Suprapubic skin (tissue), 4 donors: ENCODE data around the gene RBM47. TPM values are rescaled to one million over a fixed set of nuclear protein-coding genes. Genes with fewer than 3 reads are reported as not detected.

Experiments used
- DNase-seq, 2 donors: peaks; one replicate each; pipeline ENCODE4 v3.0.0-alpha.2; 2019; ENCODE audit warnings: low spot score in 2 of 2
- H3K27ac ChIP-seq: fragments of 200-600 bp; sonication (generic); one replicate; pipeline ENCODE4 v1.5.1; 2019
- H3K27me3 ChIP-seq: fragments of 200-600 bp; sonication (generic); one replicate; pipeline ENCODE4 v1.5.1; 2019
- H3K36me3 ChIP-seq: fragments of 200-600 bp; sonication (generic); one replicate; pipeline ENCODE4 v1.5.1; 2019
- H3K4me1 ChIP-seq: fragments of 200-600 bp; sonication (generic); one replicate; pipeline ENCODE4 v1.5.1; 2019
- H3K4me3 ChIP-seq: fragments of 200-600 bp; sonication (generic); one replicate; pipeline ENCODE4 v1.5.1; 2019; ENCODE audit warnings: mild to moderate bottlenecking
- H3K9me3 ChIP-seq: fragments of 200-600 bp; sonication (generic); one replicate; pipeline ENCODE4 v1.5.1; 2019
- CTCF ChIP-seq, 2 donors: fragments of 200-600 bp in 1 of 2; fragments of 450-650 bp in 1 of 2; sonication (generic) in 1 of 2; IDR thresholded peaks; one replicate each; pipeline ENCODE4 v1.5.1; 2016 to 2019; ENCODE audit warnings: antibody characterized with exemption in 2 of 2, mild to moderate bottlenecking in 1 of 2, moderate library complexity in 1 of 2
- EP300 ChIP-seq: sonication (generic); formaldehyde crosslinking; IDR thresholded peaks from one replicate; pipeline ENCODE4 v1.6.1; 2017; ENCODE audit warnings: antibody characterized with exemption
- POLR2A ChIP-seq, 2 donors: fragments of 450-650 bp; IDR thresholded peaks; one replicate each; pipeline ENCODE4 v1.6.1; 2017; ENCODE audit warnings: antibody characterized with exemption in 2 of 2, mild to moderate bottlenecking in 2 of 2, moderate library complexity in 2 of 2
- POLR2AphosphoS5 ChIP-seq, 3 donors: sonication (generic); formaldehyde crosslinking; IDR thresholded peaks; one replicate each; pipeline ENCODE4 v1.6.1; 2017; ENCODE audit warnings: antibody characterized with exemption in 3 of 3
- WGBS: methylation state at CpG from one replicate; pipeline ENCODE4 v1.1.5; 2018; 5-methylcytosine and 5-hydroxymethylcytosine counted together
- total RNA-seq, 4 donors: library from RNA; depleted of rRNA; stranded (reverse); fragments of >200 nt; gene quantifications; one replicate each; pipeline ENCODE4 v1.1.0, GENCODE V29; 2016

Gene RBM47
- total RNA-seq, 4 donors from 2014 or later, result 40.2 to 286 (median 47.4) TPM

- DNase-seq, result no peak
- no peak for TF ChIP-seq CTCF (IDR thresholded peaks at IDR 0.05)
- TF ChIP-seq POLR2AphosphoS5 (IDR thresholded peaks at IDR 0.05), result no peak
- no peak for TF ChIP-seq POLR2A (IDR thresholded peaks at IDR 0.05)
- TF ChIP-seq EP300, result no peak
- Histone ChIP-seq H3K36me3 (no peaks in the 10 kb centered on the region), H3K4me1 (peaks cover 20% of the 10 kb centered on the region), H3K27ac (no peak overlapping the region), H3K9me3 (no peaks in the 10 kb centered on the region), H3K4me3 (no peak overlapping the region), H3K27me3 (no peaks in the 10 kb centered on the region)
- WGBS, result 79% methylated on average over 3 of the region's 3 CpGs
Measured at GRCh38 chr4:40579983-40580382, 49.7 kb downstream of the RBM47 start.

- H3K4me1 ChIP-seq, result peaks cover 20% of the 10 kb centered on the region
- no peaks in the 10 kb centered on the region for H3K36me3 ChIP-seq
- no peak for TF ChIP-seq CTCF (IDR thresholded peaks at IDR 0.05)
- TF ChIP-seq EP300, result no peak
- TF ChIP-seq POLR2AphosphoS5 (IDR thresholded peaks at IDR 0.05), result no peak
- TF ChIP-seq POLR2A (IDR thresholded peaks at IDR 0.05), result no peak
- WGBS, result 72% methylated on average over 5 of the region's 5 CpGs
- no peak overlapping the region for H3K4me3 ChIP-seq
- H3K27ac ChIP-seq, result peak overlapping the region; percentile 57
- no peaks in the 10 kb centered on the region for H3K27me3 ChIP-seq
- H3K9me3 ChIP-seq, result no peaks in the 10 kb centered on the region
- no peak for DNase-seq
Measured at GRCh38 chr4:40577588-40578253, 51.9 kb downstream of the RBM47 start.

GRCh38 chr4:40576651-40577480, 52.8 kb downstream of the RBM47 start:
- peak; percentile 81 for DNase-seq
- TF ChIP-seq POLR2AphosphoS5 (IDR thresholded peaks at IDR 0.05) (peak in 1 of 3 donors; percentile 58), POLR2A (IDR thresholded peaks at IDR 0.05) (no peak)
- H3K27ac ChIP-seq, result peak overlapping the region; percentile 57
- 10% methylated on average over 7 of the region's 7 CpGs for WGBS
- no peaks in the 10 kb centered on the region for H3K9me3 ChIP-seq
- no peaks in the 10 kb centered on the region for H3K27me3 ChIP-seq
- H3K4me1 ChIP-seq, result peaks cover 20% of the 10 kb centered on the region
- H3K4me3 ChIP-seq, result peak overlapping the region; percentile 20
- no peaks in the 10 kb centered on the region for H3K36me3 ChIP-seq

GRCh38 chr4:40575846-40576245, 53.8 kb downstream of the RBM47 start:
- Histone ChIP-seq H3K27ac (no peak overlapping the region), H3K4me3 (no peak overlapping the region), H3K4me1 (peaks cover 20% of the 10 kb centered on the region), H3K36me3 (no peaks in the 10 kb centered on the region), H3K27me3 (no peaks in the 10 kb centered on the region), H3K9me3 (no peaks in the 10 kb centered on the region)
- no peak for DNase-seq
- WGBS, result 81% methylated on average over 2 of the region's 2 CpGs
- TF ChIP-seq POLR2AphosphoS5 (IDR thresholded peaks at IDR 0.05) (no peak), POLR2A (IDR thresholded peaks at IDR 0.05) (no peak)

- H3K9me3 ChIP-seq, result no peaks in the 10 kb centered on the region
- no peak for DNase-seq
- 63% methylated on average over 6 of the region's 6 CpGs for WGBS
- no peaks in the 10 kb centered on the region for H3K36me3 ChIP-seq
- H3K4me1 ChIP-seq, result peaks cover 20% of the 10 kb centered on the region
- no peak overlapping the region for H3K4me3 ChIP-seq
- no peak for TF ChIP-seq POLR2AphosphoS5 (IDR thresholded peaks at IDR 0.05)
- H3K27me3 ChIP-seq, result no peaks in the 10 kb centered on the region
- no peak overlapping the region for H3K27ac ChIP-seq
Measured at GRCh38 chr4:40573593-40574311, 55.9 kb downstream of the RBM47 start.

GRCh38 chr4:40572692-40573310, 56.9 kb downstream of the RBM47 start:
- 89% methylated on average over 7 of the region's 7 CpGs for WGBS
- Histone ChIP-seq H3K27me3 (no peaks in the 10 kb centered on the region), H3K4me1 (peaks cover 16% of the 10 kb centered on the region), H3K27ac (no peak overlapping the region), H3K9me3 (no peaks in the 10 kb centered on the region), H3K4me3 (no peak overlapping the region), H3K36me3 (no peaks in the 10 kb centered on the region)
- TF ChIP-seq POLR2AphosphoS5 (IDR thresholded peaks at IDR 0.05) (no peak), EP300 (no peak), CTCF (IDR thresholded peaks at IDR 0.05) (no peak), POLR2A (IDR thresholded peaks at IDR 0.05) (no peak)
- DNase-seq, result no peak
